ENCODE results near the gene SCML1. TPM values are rescaled to one million over a fixed set of nuclear protein-coding genes. Genes with fewer than 3 reads are reported as not detected.

SCML1 gene
- total RNA-seq, 4 donors from 2014 or later: 7.3 to 26.7 (median 8.6) TPM

- 35% methylated on average over 40 of the region's 45 CpGs for WGBS
- H3K4me3 ChIP-seq: peak overlapping the region; percentile 62
- no peaks in the 10 kb centered on the region for H3K36me3 ChIP-seq
- peak overlapping the region; percentile 90 for H3K27ac ChIP-seq
- TF ChIP-seq POLR2A (IDR thresholded peaks at IDR 0.05) (no peak), EP300 (IDR thresholded peaks at IDR 0.05) (no peak), POLR2AphosphoS5 (IDR thresholded peaks at IDR 0.05) (no peak), CTCF (IDR thresholded peaks at IDR 0.05) (no peak)
- peaks cover 10% of the 10 kb centered on the region for H3K4me1 ChIP-seq
- no peaks in the 10 kb centered on the region for H3K9me3 ChIP-seq
- no peaks in the 10 kb centered on the region for H3K27me3 ChIP-seq
- no peak for DNase-seq (ENCODE audit: low spot score in 2 of 2)
Observed at GRCh38 chrX:17737986-17738713, 857 bp downstream of the SCML1 start.

DNA sequence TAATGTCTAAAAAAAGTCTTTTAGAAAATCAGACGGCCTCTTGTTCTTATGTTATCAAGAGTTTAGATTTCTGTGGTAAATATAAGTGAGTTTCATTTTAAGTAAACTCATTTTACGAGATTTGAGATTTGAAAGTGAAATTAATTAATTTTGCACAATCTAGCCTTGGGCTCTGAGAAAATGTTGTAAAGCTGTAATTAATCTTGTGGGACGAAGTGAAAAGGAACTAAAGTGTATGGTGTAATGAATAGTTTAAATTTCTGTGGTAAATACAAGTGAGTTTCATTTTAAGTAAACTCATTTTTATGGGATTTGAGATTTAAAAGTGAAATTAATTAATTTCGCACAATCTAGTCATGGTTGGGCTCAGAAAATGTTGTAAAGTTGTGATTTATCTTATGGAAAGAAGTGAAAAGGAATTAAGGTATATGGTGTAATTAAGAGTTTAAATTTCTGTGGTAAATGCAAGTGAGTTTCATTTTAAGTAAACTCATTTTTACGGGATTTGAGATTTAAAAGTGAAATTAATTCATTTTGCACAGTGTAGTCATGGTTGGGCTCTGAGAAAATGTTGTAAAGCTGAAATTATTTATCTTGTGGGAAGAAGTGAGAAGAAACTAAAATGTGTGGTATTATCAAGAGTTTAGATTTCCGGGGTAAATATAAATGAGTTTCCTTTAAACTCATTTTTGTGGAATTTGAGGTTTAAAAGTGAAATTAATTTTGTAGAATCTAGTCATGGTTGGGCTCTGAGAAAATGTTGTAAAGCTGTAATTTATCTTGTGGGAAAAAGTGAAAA, 1.6 kb downstream of the SCML1 start:
- WGBS: 46% methylated on average over 6 of the region's 6 CpGs
- TF ChIP-seq CTCF (IDR thresholded peaks at IDR 0.05) (no peak), POLR2AphosphoS5 (IDR thresholded peaks at IDR 0.05) (no peak), POLR2A (IDR thresholded peaks at IDR 0.05) (no peak), EP300 (IDR thresholded peaks at IDR 0.05) (no peak)
- Histone ChIP-seq H3K27me3 (no peaks in the 10 kb centered on the region), H3K36me3 (no peaks in the 10 kb centered on the region), H3K4me3 (peak overlapping the region; percentile 62), H3K27ac (no peak overlapping the region), H3K4me1 (peaks cover 10% of the 10 kb centered on the region), H3K9me3 (no peaks in the 10 kb centered on the region)
- no peak for DNase-seq (ENCODE audit: low spot score in 2 of 2)

DNA sequence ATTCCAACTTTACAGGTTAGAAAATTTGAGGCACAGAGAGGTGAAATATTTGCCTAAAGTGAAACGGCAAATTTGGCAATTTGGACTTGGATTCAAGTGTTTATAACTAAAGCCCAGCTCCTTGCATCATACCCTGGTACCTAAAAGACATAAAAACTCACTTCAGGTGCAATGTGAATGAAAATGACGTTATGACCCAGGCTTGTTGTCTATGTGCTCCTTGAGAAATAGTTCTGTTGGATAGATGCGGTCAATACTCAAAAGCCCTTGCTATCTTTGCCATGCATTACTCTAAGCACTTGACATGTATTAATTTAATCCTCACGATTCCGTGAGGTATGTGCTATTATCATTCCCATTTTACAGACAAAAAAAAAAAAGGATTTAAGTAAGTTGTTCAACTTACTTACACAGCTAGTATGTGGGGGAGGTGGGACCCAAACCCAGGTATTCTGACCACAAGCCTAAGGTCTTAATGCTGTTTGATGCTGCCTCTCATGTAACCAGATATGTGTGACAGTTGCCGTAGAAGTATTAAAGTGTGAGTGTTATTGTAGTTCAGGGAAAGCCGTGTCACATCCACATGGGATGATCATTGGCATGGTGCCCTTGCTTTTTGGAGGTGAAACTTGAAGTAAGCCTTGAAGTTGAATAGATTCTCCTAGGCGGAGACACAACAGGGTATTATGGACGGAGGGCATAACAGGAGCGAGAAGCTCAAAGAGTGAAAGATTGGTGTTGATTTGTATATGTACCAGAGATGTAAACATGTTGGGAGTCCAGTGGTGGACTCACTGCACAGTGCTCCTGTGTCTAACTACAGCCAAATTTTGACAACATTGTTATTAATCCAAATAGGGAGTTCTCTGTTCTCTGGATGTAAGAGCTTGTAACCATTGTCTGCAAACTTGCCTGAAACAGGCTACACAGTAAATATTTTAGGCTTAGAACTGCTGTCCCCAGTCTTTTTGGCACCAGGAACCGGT, 3.1 kb downstream of the SCML1 start:
- Histone ChIP-seq H3K4me3 (no peak overlapping the region), H3K27ac (no peak overlapping the region), H3K9me3 (no peaks in the 10 kb centered on the region), H3K27me3 (no peaks in the 10 kb centered on the region), H3K36me3 (no peaks in the 10 kb centered on the region), H3K4me1 (peaks cover 10% of the 10 kb centered on the region)
- 77% methylated on average over 11 of the region's 11 CpGs for WGBS
- TF ChIP-seq CTCF (IDR thresholded peaks at IDR 0.05) (no peak), EP300 (IDR thresholded peaks at IDR 0.05) (no peak), POLR2A (IDR thresholded peaks at IDR 0.05) (no peak), POLR2AphosphoS5 (IDR thresholded peaks at IDR 0.05) (no peak)
- DNase-seq (ENCODE audit: low spot score in 2 of 2): no peak

- Histone ChIP-seq H3K27me3 (no peaks in the 10 kb centered on the region), H3K27ac (no peak overlapping the region), H3K36me3 (no peaks in the 10 kb centered on the region), H3K4me1 (peaks cover 10% of the 10 kb centered on the region), H3K4me3 (no peak overlapping the region), H3K9me3 (no peaks in the 10 kb centered on the region)
- DNase-seq (ENCODE audit: low spot score in 2 of 2): no peak
- 70% methylated on average over 9 of the region's 9 CpGs for WGBS
- no peak for TF ChIP-seq CTCF (IDR thresholded peaks at IDR 0.05)
- no peak for TF ChIP-seq POLR2A (IDR thresholded peaks at IDR 0.05)
- no peak for TF ChIP-seq EP300 (IDR thresholded peaks at IDR 0.05)
- TF ChIP-seq POLR2AphosphoS5 (IDR thresholded peaks at IDR 0.05): no peak
Observed at GRCh38 chrX:17741123-17741511, 3.8 kb downstream of the SCML1 start.
